ENCODE data around the gene EML5. TPM values are rescaled to one million over a fixed set of nuclear protein-coding genes. Genes with fewer than 3 reads are reported as not detected.

The EML5 gene
- total and polyA plus RNA-seq, 12 donors: 1.8 to 17.3 (median 6.3) TPM

- intact Hi-C loops (cut with DNase I): no loop called here
- no peak overlapping the region for H3K27ac ChIP-seq
- H3K27me3 ChIP-seq: no peaks in the 10 kb centered on the region
- H3K4me1 ChIP-seq (replicated peaks in 1 of 2): peaks cover 10 to 15% of the 10 kb centered on the region in 2 donors
- no peak for TF ChIP-seq POLR2A (IDR thresholded peaks at IDR 0.05)
- TF ChIP-seq CTCF (IDR thresholded peaks at IDR 0.05): no peak
- no peaks in the 10 kb centered on the region for H3K9me3 ChIP-seq (replicated peaks in 1 of 3)
- H3K36me3 ChIP-seq (replicated peaks in 1 of 2): peaks cover 0 to 8% of the 10 kb centered on the region in 2 donors
- no peak overlapping the region for H3K4me3 ChIP-seq
- 81 to 95% (median 88%) methylated on average over 5 of the region's 5 CpGs for WGBS, 4 donors
- no peak for DNase-seq
These were observed 174.3 kb downstream of the EML5 start for GRCh38 chr14:88618476-88618875.

GRCh38 chr14:88617479-88617878, 175.3 kb downstream of the EML5 start:
- no peak for DNase-seq
- no peaks in the 10 kb centered on the region for H3K27me3 ChIP-seq
- intact Hi-C loops (cut with DNase I): no loop called here
- TF ChIP-seq CTCF (IDR thresholded peaks at IDR 0.05) (no peak), POLR2A (IDR thresholded peaks at IDR 0.05) (no peak)
- peaks cover 0 to 12% of the 10 kb centered on the region in 2 donors for H3K36me3 ChIP-seq (replicated peaks in 1 of 2)
- H3K27ac ChIP-seq: no peak overlapping the region
- no peak overlapping the region for H3K4me3 ChIP-seq
- no peaks in the 10 kb centered on the region for H3K9me3 ChIP-seq (replicated peaks in 1 of 3)
- H3K4me1 ChIP-seq (replicated peaks in 1 of 2): peaks cover 13 to 20% of the 10 kb centered on the region in 2 donors
- WGBS, 4 donors: 85 to 100% (median 94%) methylated on average over 1 of the region's 1 CpG

GRCh38 chr14:88616697-88617096, 176.1 kb downstream of the EML5 start:
- Histone ChIP-seq H3K4me3 (no peak overlapping the region), H3K27ac (no peak overlapping the region), H3K4me1 (replicated peaks in 1 of 2) (peaks cover 13 to 20% of the 10 kb centered on the region in 2 donors), H3K9me3 (replicated peaks in 1 of 3) (no peaks in the 10 kb centered on the region), H3K27me3 (no peaks in the 10 kb centered on the region), H3K36me3 (replicated peaks in 1 of 2) (peaks cover 0 to 20% of the 10 kb centered on the region in 2 donors)
- no peak for DNase-seq
- intact Hi-C loops (cut with DNase I): no loop called here
- 94 to 98% (median 96%) methylated on average over 1 of the region's 1 CpG for WGBS, 4 donors
- TF ChIP-seq CTCF (IDR thresholded peaks at IDR 0.05) (no peak), POLR2A (IDR thresholded peaks at IDR 0.05) (no peak)

GRCh38 chr14:88614218-88614907, 178.4 kb downstream of the EML5 start:
- no peak for TF ChIP-seq POLR2A (IDR thresholded peaks at IDR 0.05)
- TF ChIP-seq CTCF (IDR thresholded peaks at IDR 0.05): no peak
- peaks cover 13 to 20% of the 10 kb centered on the region in 2 donors for H3K4me1 ChIP-seq (replicated peaks in 1 of 2)
- WGBS, 4 donors: 46 to 60% (median 57%) methylated on average over 3 of the region's 3 CpGs

More at GRCh38 chr14:88614218-88614907, 178.4 kb downstream of the EML5 start:
- DNase-seq: no peak
- Histone ChIP-seq H3K4me3 (no peak overlapping the region), H3K36me3 (replicated peaks in 1 of 2) (peaks cover 0 to 43% of the 10 kb centered on the region in 2 donors), H3K27ac (peak overlapping the region in 4 of 5 donors; percentile 28 to 62 (median 55)), H3K9me3 (replicated peaks in 1 of 3) (no peaks in the 10 kb centered on the region), H3K27me3 (no peaks in the 10 kb centered on the region)
- intact Hi-C loops (cut with DNase I): no loop called here
